SH-SY5Y (cell line): ENCODE data around the gene VPS26B.

Experiments used
- GATA2 ChIP-seq: IDR thresholded peaks from 2 replicates; pipeline ENCODE4 v1.6.1; 2011; ENCODE audit warnings: mild to moderate bottlenecking, low read depth, low read length
- GATA3 ChIP-seq: IDR thresholded peaks from 2 replicates; pipeline ENCODE4 v1.6.1; 2011; ENCODE audit warnings: low read depth, mild to moderate bottlenecking, low read length, moderate library complexity

GRCh38 chr11:134243913-134244312, 19.4 kb downstream of the VPS26B start:
- TF ChIP-seq GATA2 (no peak), GATA3 (no peak)
